Astrocyte (in vitro differentiated cells and primary cell): ENCODE measurements around the gene TAS2R8. TPM values are rescaled to one million over a fixed set of nuclear protein-coding genes. Genes with fewer than 3 reads are reported as not detected.

Experiments
- DNase-seq: peaks from one replicate; pipeline ENCODE4 v3.0.0-alpha.2; 2010; ENCODE audit warnings: low read depth
- FAIRE-seq: peaks from 2 replicates; lab custom pipeline; 2011; peaks lifted over from hg19 to GRCh38; lab: Jason Lieb, UNC
- H2AFZ ChIP-seq: 2 replicates; pipeline ENCODE4 v1.6.0; 2012; ENCODE audit warnings: low read depth, low read length, inconsistent platforms
- H3K27ac ChIP-seq: 2 replicates; pipeline ENCODE4 v1.5.1; 2011; ENCODE audit warnings: low read depth, low read length, inconsistent platforms
- H3K27me3 ChIP-seq: 2 replicates; pipeline ENCODE4 v1.6.0; 2011; ENCODE audit warnings: low read length, inconsistent platforms; ENCODE audit not compliant: insufficient read depth
- H3K36me3 ChIP-seq: 2 replicates; pipeline ENCODE4 v1.5.1; 2011; ENCODE audit warnings: low read length, inconsistent platforms; ENCODE audit not compliant: insufficient read depth
- H3K4me1 ChIP-seq: 2 replicates; pipeline ENCODE4 v1.5.1; 2011; ENCODE audit warnings: low read length, inconsistent platforms; ENCODE audit not compliant: insufficient read depth
- H3K4me2 ChIP-seq: 2 replicates; pipeline ENCODE4 v1.6.0; 2012; ENCODE audit warnings: low read length, inconsistent platforms
- H3K4me3 ChIP-seq: 2 replicates; pipeline ENCODE4 v1.5.1; 2011; ENCODE audit warnings: low read depth, mild to moderate bottlenecking, low read length, inconsistent platforms; ENCODE audit not compliant: insufficient read depth
- H3K79me2 ChIP-seq: 2 replicates; pipeline ENCODE4 v1.6.0; 2012; ENCODE audit warnings: mild to moderate bottlenecking, low read length, inconsistent platforms; ENCODE audit not compliant: insufficient read depth
- H3K9ac ChIP-seq: 2 replicates; pipeline ENCODE4 v1.6.0; 2012; ENCODE audit warnings: mild to moderate bottlenecking, low read length, inconsistent platforms
- H3K9me3 ChIP-seq: 2 replicates; pipeline ENCODE4 v1.5.1; 2012; ENCODE audit warnings: low read depth, mild to moderate bottlenecking, low read length, inconsistent platforms; ENCODE audit not compliant: insufficient read depth
- H4K20me1 ChIP-seq: 2 replicates; pipeline ENCODE4 v1.6.0; 2012; ENCODE audit warnings: low read length, inconsistent platforms; ENCODE audit not compliant: insufficient read depth
- H3K27ac Mint-ChIP-seq: one replicate; pipeline ENCODE4 v1.8.0; 2021; ENCODE audit warnings: mild to moderate bottlenecking, mixed read lengths; ENCODE audit not compliant: unreplicated experiment
- H3K27me3 Mint-ChIP-seq: one replicate; pipeline ENCODE4 v1.8.0; 2021; ENCODE audit warnings: low read depth, mixed read lengths; ENCODE audit not compliant: unreplicated experiment
- H3K36me3 Mint-ChIP-seq: one replicate; pipeline ENCODE4 v1.8.0; 2021; ENCODE audit warnings: low read depth, mixed read lengths; ENCODE audit not compliant: unreplicated experiment
- H3K4me1 Mint-ChIP-seq: one replicate; pipeline ENCODE4 v1.8.0; 2021; ENCODE audit warnings: low read depth, mixed read lengths; ENCODE audit not compliant: unreplicated experiment
- H3K4me3 Mint-ChIP-seq: one replicate; pipeline ENCODE4 v1.8.0; 2021; ENCODE audit warnings: mild to moderate bottlenecking, moderate library complexity, mixed read lengths; ENCODE audit not compliant: unreplicated experiment
- H3K9me3 Mint-ChIP-seq: one replicate; pipeline ENCODE4 v1.8.0; 2021; ENCODE audit warnings: mild to moderate bottlenecking, mixed read lengths; ENCODE audit not compliant: unreplicated experiment
- CTCF ChIP-seq: IDR thresholded peaks from 2 replicates; pipeline ENCODE4 v1.5.1; 2011; ENCODE audit warnings: low read depth, mild to moderate bottlenecking, inconsistent platforms, low read length, moderate library complexity; ENCODE audit not compliant: insufficient read depth
- EZH2 ChIP-seq: IDR thresholded peaks from 2 replicates; pipeline ENCODE4 v1.6.1; 2012; ENCODE audit warnings: mild to moderate bottlenecking, low read length, inconsistent platforms; ENCODE audit not compliant: insufficient read depth
- total RNA-seq: library from RNA; stranded (reverse); gene quantifications from 2 replicates; pipeline ENCODE4 v1.2.1, GENCODE V29; 2021

Gene TAS2R8
- total RNA-seq, 1 donor from 2014 or later, result not detected

- H3K9me3 ChIP-seq, result no peaks in the 10 kb centered on the region
- H4K20me1 ChIP-seq, result no peaks in the 10 kb centered on the region
- Mint-ChIP-seq H3K4me3 (no peak overlapping the region), H3K27ac (peak overlapping the region; percentile 7), H3K4me1 (peaks cover 4% of the 10 kb centered on the region), H3K27me3 (peaks cover 2% of the 10 kb centered on the region), H3K36me3 (no peaks in the 10 kb centered on the region), H3K9me3 (no peaks in the 10 kb centered on the region)
- FAIRE-seq, result no peak
- H3K79me2 ChIP-seq, result no peaks in the 10 kb centered on the region
- H3K27me3 ChIP-seq, result peaks cover 4% of the 10 kb centered on the region
- no peak for TF ChIP-seq CTCF
- no peak for TF ChIP-seq EZH2
- H3K4me2 ChIP-seq, result no peak overlapping the region
- no peaks in the 10 kb centered on the region for H3K36me3 ChIP-seq
- H3K27ac ChIP-seq, result no peak overlapping the region
- DNase-seq, result no peak
- no peak overlapping the region for H3K9ac ChIP-seq
- no peak overlapping the region for H2AFZ ChIP-seq
- H3K4me3 ChIP-seq, result no peak overlapping the region
- no peaks in the 10 kb centered on the region for H3K4me1 ChIP-seq
Observed at GRCh38 chr12:10779103-10779502, 28.0 kb downstream of the TAS2R8 start.

GRCh38 chr12:10771132-10771733 is 35.9 kb downstream of the TAS2R8 start:
- TF ChIP-seq CTCF (peak; percentile 68), EZH2 (no peak)
- H3K27me3 ChIP-seq, result peaks cover 37% of the 10 kb centered on the region
- H3K4me3 ChIP-seq, result no peak overlapping the region
- peak; percentile 10 for DNase-seq
- no peaks in the 10 kb centered on the region for H3K4me1 ChIP-seq
- no peak overlapping the region for H3K9ac ChIP-seq
- Mint-ChIP-seq H3K4me3 (no peak overlapping the region), H3K27me3 (peaks cover 17% of the 10 kb centered on the region), H3K36me3 (no peaks in the 10 kb centered on the region), H3K27ac (no peak overlapping the region), H3K4me1 (no peaks in the 10 kb centered on the region), H3K9me3 (no peaks in the 10 kb centered on the region)
- H3K9me3 ChIP-seq, result no peaks in the 10 kb centered on the region
- no peaks in the 10 kb centered on the region for H3K79me2 ChIP-seq
- H3K36me3 ChIP-seq, result no peaks in the 10 kb centered on the region
- H3K27ac ChIP-seq, result no peak overlapping the region
- no peaks in the 10 kb centered on the region for H4K20me1 ChIP-seq
- FAIRE-seq, result peak; percentile 66
- H3K4me2 ChIP-seq, result no peak overlapping the region
- H2AFZ ChIP-seq, result no peak overlapping the region

- Mint-ChIP-seq H3K27ac (no peak overlapping the region), H3K4me3 (no peak overlapping the region), H3K9me3 (peaks cover 11% of the 10 kb centered on the region), H3K36me3 (no peaks in the 10 kb centered on the region), H3K27me3 (peaks cover 2% of the 10 kb centered on the region), H3K4me1 (no peaks in the 10 kb centered on the region)
- TF ChIP-seq CTCF, result no peak
- no peak for TF ChIP-seq EZH2
- no peak overlapping the region for H3K4me2 ChIP-seq
- no peak overlapping the region for H3K9ac ChIP-seq
- no peak overlapping the region for H3K4me3 ChIP-seq
- no peaks in the 10 kb centered on the region for H3K79me2 ChIP-seq
- no peaks in the 10 kb centered on the region for H4K20me1 ChIP-seq
- H2AFZ ChIP-seq, result no peak overlapping the region
- H3K9me3 ChIP-seq, result no peaks in the 10 kb centered on the region
- H3K4me1 ChIP-seq, result no peaks in the 10 kb centered on the region
- FAIRE-seq, result no peak
- no peak for DNase-seq
- H3K36me3 ChIP-seq, result no peaks in the 10 kb centered on the region
- H3K27ac ChIP-seq, result no peak overlapping the region
- H3K27me3 ChIP-seq, result peaks cover 17% of the 10 kb centered on the region
Observed at GRCh38 chr12:10759657-10760056, 47.4 kb downstream of the TAS2R8 start.
